PC-9 (cell line): ENCODE results near the gene ARV1.

ENCODE experiments used
- EZH2 ChIP-seq: fragments of 200-600 bp; sonication (generic); IDR thresholded peaks from 2 replicates; pipeline ENCODE4 v1.8.0; 2017; ENCODE audit warnings: antibody characterized with exemption, low read depth
- TF ChIP-seq, protein P1 (sequence below): fragments of 200-600 bp; sonication (generic); conservative IDR thresholded peaks from 2 replicates; pipeline ENCODE4 v1.6.1; 2017; ENCODE audit warnings: mixed run types, antibody characterized with exemption, mild to moderate bottlenecking, moderate library complexity

GRCh38 chr1:231037585-231038517 is 59.0 kb downstream of the ARV1 start:
- TF ChIP-seq, protein P1, sequence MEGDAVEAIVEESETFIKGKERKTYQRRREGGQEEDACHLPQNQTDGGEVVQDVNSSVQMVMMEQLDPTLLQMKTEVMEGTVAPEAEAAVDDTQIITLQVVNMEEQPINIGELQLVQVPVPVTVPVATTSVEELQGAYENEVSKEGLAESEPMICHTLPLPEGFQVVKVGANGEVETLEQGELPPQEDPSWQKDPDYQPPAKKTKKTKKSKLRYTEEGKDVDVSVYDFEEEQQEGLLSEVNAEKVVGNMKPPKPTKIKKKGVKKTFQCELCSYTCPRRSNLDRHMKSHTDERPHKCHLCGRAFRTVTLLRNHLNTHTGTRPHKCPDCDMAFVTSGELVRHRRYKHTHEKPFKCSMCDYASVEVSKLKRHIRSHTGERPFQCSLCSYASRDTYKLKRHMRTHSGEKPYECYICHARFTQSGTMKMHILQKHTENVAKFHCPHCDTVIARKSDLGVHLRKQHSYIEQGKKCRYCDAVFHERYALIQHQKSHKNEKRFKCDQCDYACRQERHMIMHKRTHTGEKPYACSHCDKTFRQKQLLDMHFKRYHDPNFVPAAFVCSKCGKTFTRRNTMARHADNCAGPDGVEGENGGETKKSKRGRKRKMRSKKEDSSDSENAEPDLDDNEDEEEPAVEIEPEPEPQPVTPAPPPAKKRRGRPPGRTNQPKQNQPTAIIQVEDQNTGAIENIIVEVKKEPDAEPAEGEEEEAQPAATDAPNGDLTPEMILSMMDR = no peak
- TF ChIP-seq EZH2 = no peak
